ENCODE measurements around the gene CD3E.

DNA sequence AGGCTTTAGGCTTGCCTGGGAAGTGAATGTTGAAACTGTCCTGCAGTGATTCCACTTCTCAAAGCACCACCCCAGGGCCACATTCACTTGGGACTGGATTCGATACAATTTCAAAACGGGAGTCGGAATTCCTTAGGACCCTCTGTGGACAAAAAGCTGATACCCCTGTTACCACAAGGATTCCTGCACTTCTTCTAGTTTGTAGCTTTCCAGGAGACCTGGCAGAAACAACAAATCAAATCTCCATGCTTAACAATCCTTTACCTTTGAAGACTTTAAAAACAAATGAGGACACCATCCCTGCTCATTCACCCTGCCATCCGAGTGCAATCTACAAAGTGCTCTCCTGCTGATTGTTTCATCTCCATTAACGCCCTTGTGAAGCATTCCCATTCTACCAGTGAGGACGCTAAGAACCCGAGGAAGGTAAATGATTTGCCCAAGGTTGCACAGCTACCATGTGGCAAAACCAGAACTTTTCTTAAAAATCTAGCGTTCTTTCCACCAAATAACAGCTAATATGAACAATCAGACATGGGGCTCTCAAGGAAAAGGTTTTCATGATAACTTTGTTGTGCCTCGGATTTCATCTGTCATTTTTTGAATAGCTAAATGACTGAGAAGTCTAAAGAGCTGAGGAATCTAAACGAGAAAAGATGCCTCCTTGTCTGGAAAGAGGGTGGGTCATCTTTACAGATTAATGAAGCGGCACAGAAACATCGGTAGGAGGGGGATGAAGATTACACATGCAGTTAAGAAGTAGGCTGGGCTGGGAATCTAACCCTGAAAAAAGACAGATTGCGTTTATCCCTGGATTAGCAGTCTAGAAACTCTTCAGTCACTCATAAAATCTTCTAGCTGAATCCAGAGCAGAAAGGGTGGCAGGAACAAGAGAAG lies 39.7 kb upstream of the CD3E start:
- TF ChIP-seq POLR2AphosphoS5 (IDR thresholded peaks at IDR 0.05; ENCODE audit: insufficient read depth in 1 of 2, low read depth in 1 of 2): no peak
- TF ChIP-seq, protein P1, sequence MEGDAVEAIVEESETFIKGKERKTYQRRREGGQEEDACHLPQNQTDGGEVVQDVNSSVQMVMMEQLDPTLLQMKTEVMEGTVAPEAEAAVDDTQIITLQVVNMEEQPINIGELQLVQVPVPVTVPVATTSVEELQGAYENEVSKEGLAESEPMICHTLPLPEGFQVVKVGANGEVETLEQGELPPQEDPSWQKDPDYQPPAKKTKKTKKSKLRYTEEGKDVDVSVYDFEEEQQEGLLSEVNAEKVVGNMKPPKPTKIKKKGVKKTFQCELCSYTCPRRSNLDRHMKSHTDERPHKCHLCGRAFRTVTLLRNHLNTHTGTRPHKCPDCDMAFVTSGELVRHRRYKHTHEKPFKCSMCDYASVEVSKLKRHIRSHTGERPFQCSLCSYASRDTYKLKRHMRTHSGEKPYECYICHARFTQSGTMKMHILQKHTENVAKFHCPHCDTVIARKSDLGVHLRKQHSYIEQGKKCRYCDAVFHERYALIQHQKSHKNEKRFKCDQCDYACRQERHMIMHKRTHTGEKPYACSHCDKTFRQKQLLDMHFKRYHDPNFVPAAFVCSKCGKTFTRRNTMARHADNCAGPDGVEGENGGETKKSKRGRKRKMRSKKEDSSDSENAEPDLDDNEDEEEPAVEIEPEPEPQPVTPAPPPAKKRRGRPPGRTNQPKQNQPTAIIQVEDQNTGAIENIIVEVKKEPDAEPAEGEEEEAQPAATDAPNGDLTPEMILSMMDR (IDR thresholded peaks at IDR 0.05): no peak
